Activated CD4-positive, alpha-beta memory T cell treated with anti-CD3 and anti-CD28 coated beads, Interleukin-2, amount 10 ng/mL, durations not matched to agents 7 days and 5 days (primary cell): Measurements from ENCODE around the gene NBDY. TPM values are rescaled to one million over a fixed set of nuclear protein-coding genes. Genes with fewer than 3 reads are reported as not detected.
"Not testable (repeated sequence)": the region's sequence is repeated elsewhere in the genome, so short reads cannot be mapped to it uniquely, and the experiment has no call there.

Experiments
- CTCF ChIA-PET: fragments of 350-600 bp; sonication (Branson Sonifier 250); formaldehyde crosslinking; loops from one replicate; lab custom pipeline; 2021; ENCODE audit warnings: antibody characterized with exemption, inconsistent platforms; lab: Charles Lee
- POLR2A ChIA-PET: fragments of 350-600 bp; sonication (Branson Sonifier 250); formaldehyde crosslinking; loops from one replicate; lab custom pipeline; 2021; ENCODE audit warnings: antibody characterized with exemption; lab: Charles Lee
- DNase-seq: peaks from one replicate; pipeline ENCODE4 v3.0.0-alpha.2; 2020
- H3K27ac Mint-ChIP-seq: one replicate; pipeline ENCODE4 v1.8.0; 2021; ENCODE audit warnings: mild to moderate bottlenecking, mixed read lengths
- H3K27me3 Mint-ChIP-seq: one replicate; pipeline ENCODE4 v1.8.0; 2021; ENCODE audit warnings: mixed read lengths
- H3K36me3 Mint-ChIP-seq: one replicate; pipeline ENCODE4 v1.8.0; 2021; ENCODE audit warnings: low read depth, mixed read lengths
- H3K4me1 Mint-ChIP-seq: one replicate; pipeline ENCODE4 v1.8.0; 2021; ENCODE audit warnings: mixed read lengths
- H3K4me3 Mint-ChIP-seq: one replicate; pipeline ENCODE4 v1.8.0; 2021; ENCODE audit warnings: mild to moderate bottlenecking, mixed read lengths
- H3K9me3 Mint-ChIP-seq: one replicate; pipeline ENCODE4 v1.8.0; 2021; ENCODE audit warnings: mixed read lengths
- total RNA-seq, 2 experiments: library from RNA; stranded (reverse); gene quantifications; one replicate each; pipeline ENCODE4 v1.2.3, GENCODE V29; 2021

Gene NBDY
- total RNA-seq, 2 experiments from 2014 or later = 29.2 to 32.7 TPM

GRCh38 chrX:56766554-56767347, 37.7 kb downstream of the NBDY start:
- no peaks in the 10 kb centered on the region for H3K27me3 Mint-ChIP-seq
- H3K9me3 Mint-ChIP-seq = no peaks in the 10 kb centered on the region
- no peak overlapping the region for H3K4me3 Mint-ChIP-seq
- DNase-seq = no peak
- CTCF ChIA-PET = no interaction called here
- POLR2A ChIA-PET = no interaction called here
- peaks cover 14% of the 10 kb centered on the region for H3K36me3 Mint-ChIP-seq
- H3K27ac Mint-ChIP-seq = peak overlapping the region; percentile 75
- H3K4me1 Mint-ChIP-seq = peaks cover 44% of the 10 kb centered on the region

GRCh38 chrX:56767348-56768119, 38.5 kb downstream of the NBDY start:
- H3K4me3 Mint-ChIP-seq = not testable (repeated sequence)

GRCh38 chrX:56768120-56768660, 39.1 kb downstream of the NBDY start:
- H3K27ac Mint-ChIP-seq, H3K9me3 Mint-ChIP-seq, DNase-seq, CTCF ChIA-PET, H3K4me3 Mint-ChIP-seq, H3K27me3 Mint-ChIP-seq, POLR2A ChIA-PET: not testable (repeated sequence)
- Mint-ChIP-seq H3K4me1 (peaks cover 30% of the 10 kb centered on the region), H3K36me3 (peaks cover 10% of the 10 kb centered on the region)

More at GRCh38 chrX:56767348-56768119, 38.5 kb downstream of the NBDY start:
- H3K27me3 Mint-ChIP-seq, H3K27ac Mint-ChIP-seq, H3K9me3 Mint-ChIP-seq, CTCF ChIA-PET, POLR2A ChIA-PET, DNase-seq: not testable (repeated sequence)
- H3K4me1 Mint-ChIP-seq = peaks cover 36% of the 10 kb centered on the region
- peaks cover 10% of the 10 kb centered on the region for H3K36me3 Mint-ChIP-seq

- H3K4me3 Mint-ChIP-seq, H3K27ac Mint-ChIP-seq, H3K36me3 Mint-ChIP-seq, CTCF ChIA-PET, H3K27me3 Mint-ChIP-seq, H3K9me3 Mint-ChIP-seq, H3K4me1 Mint-ChIP-seq, DNase-seq, POLR2A ChIA-PET: not testable (repeated sequence)
Observed at GRCh38 chrX:56772675-56773521, 43.9 kb downstream of the NBDY start.

- not testable (repeated sequence) for H3K27ac Mint-ChIP-seq
Observed at GRCh38 chrX:56773522-56774060, 44.5 kb downstream of the NBDY start.

GRCh38 chrX:56778099-56778923, 49.3 kb downstream of the NBDY start:
- H3K27me3 Mint-ChIP-seq, CTCF ChIA-PET, H3K9me3 Mint-ChIP-seq, H3K4me1 Mint-ChIP-seq, H3K36me3 Mint-ChIP-seq, H3K27ac Mint-ChIP-seq, POLR2A ChIA-PET, H3K4me3 Mint-ChIP-seq, DNase-seq: not testable (repeated sequence)

More at GRCh38 chrX:56773522-56774060, 44.5 kb downstream of the NBDY start:
- DNase-seq, H3K4me3 Mint-ChIP-seq, H3K36me3 Mint-ChIP-seq, H3K9me3 Mint-ChIP-seq, H3K27me3 Mint-ChIP-seq, CTCF ChIA-PET, H3K4me1 Mint-ChIP-seq, POLR2A ChIA-PET: not testable (repeated sequence)

- H3K27ac Mint-ChIP-seq, H3K4me3 Mint-ChIP-seq, H3K9me3 Mint-ChIP-seq, POLR2A ChIA-PET, H3K27me3 Mint-ChIP-seq, H3K36me3 Mint-ChIP-seq, H3K4me1 Mint-ChIP-seq, DNase-seq, CTCF ChIA-PET: not testable (repeated sequence)
Observed at GRCh38 chrX:56778924-56779468, 50.0 kb downstream of the NBDY start.

GRCh38 chrX:56780681-56781649, 51.9 kb downstream of the NBDY start:
- H3K4me1 Mint-ChIP-seq, POLR2A ChIA-PET, H3K27me3 Mint-ChIP-seq, H3K36me3 Mint-ChIP-seq, CTCF ChIA-PET, H3K9me3 Mint-ChIP-seq, H3K4me3 Mint-ChIP-seq, DNase-seq, H3K27ac Mint-ChIP-seq: not testable (repeated sequence)

GRCh38 chrX:56782352-56782751, 53.3 kb downstream of the NBDY start:
- Mint-ChIP-seq H3K27me3 (no peaks in the 10 kb centered on the region), H3K9me3 (no peaks in the 10 kb centered on the region), H3K4me3 (no peak overlapping the region), H3K4me1 (peaks cover 7% of the 10 kb centered on the region), H3K27ac (peak overlapping the region; percentile 9), H3K36me3 (no peaks in the 10 kb centered on the region)
- CTCF ChIA-PET = no interaction called here
- no peak for DNase-seq
- POLR2A ChIA-PET = no interaction called here

- no peak overlapping the region for H3K4me3 Mint-ChIP-seq
- POLR2A ChIA-PET = no interaction called here
- no peaks in the 10 kb centered on the region for H3K27me3 Mint-ChIP-seq
- DNase-seq = no peak
- no peaks in the 10 kb centered on the region for H3K36me3 Mint-ChIP-seq
- H3K4me1 Mint-ChIP-seq = peaks cover 7% of the 10 kb centered on the region
- H3K9me3 Mint-ChIP-seq = no peaks in the 10 kb centered on the region
- CTCF ChIA-PET = no interaction called here
- H3K27ac Mint-ChIP-seq = no peak overlapping the region
Observed at GRCh38 chrX:56782791-56783449, 53.9 kb downstream of the NBDY start.

GRCh38 chrX:56783450-56783831, 54.4 kb downstream of the NBDY start:
- H3K27ac Mint-ChIP-seq = no peak overlapping the region
- no peaks in the 10 kb centered on the region for H3K36me3 Mint-ChIP-seq
- peaks cover 7% of the 10 kb centered on the region for H3K4me1 Mint-ChIP-seq
- no peaks in the 10 kb centered on the region for H3K27me3 Mint-ChIP-seq
- no peaks in the 10 kb centered on the region for H3K9me3 Mint-ChIP-seq
- no peak for DNase-seq
- POLR2A ChIA-PET = no interaction called here
- no peak overlapping the region for H3K4me3 Mint-ChIP-seq
- CTCF ChIA-PET = no interaction called here
